Measurements from ENCODE around the gene CTNND2.

DNA sequence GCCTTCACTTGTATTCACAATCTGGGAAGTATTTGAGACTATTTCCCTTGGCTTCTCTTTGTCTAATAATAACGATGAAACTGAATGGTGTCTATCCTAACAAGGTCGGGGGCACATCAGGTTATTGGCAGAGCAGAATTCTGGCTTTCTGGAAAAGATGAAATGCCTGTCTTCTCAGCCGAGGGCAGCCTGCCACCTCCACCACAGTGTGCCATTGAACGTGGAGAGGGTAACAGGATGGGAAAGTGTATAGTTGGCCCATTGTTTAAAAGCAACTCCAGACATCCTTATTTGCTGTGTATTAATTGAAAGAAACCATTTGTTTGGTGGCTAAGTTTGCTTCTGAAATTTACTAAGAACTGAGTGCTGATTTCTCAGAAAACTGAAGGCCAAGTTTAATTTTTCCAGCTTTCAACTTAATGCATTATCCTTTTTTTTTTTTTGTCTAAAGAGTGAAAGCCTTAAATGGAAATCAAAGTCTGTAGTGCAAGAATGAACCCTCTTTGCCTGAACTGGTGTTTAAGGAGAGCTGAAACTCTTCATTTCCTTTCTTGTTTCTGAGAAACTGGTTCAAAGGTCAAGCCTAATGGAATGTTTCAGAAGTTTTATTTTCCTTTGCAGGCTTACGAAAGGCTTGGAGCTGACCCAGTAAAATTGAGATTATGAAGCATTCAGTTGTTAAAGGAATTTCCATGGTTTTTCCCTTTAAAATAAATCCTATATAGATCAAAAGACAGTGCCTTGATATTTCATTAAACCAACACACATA is 579.5 kb downstream of the CTNND2 start:
- TF ChIP-seq POLR2A (IDR thresholded peaks at IDR 0.05) (no peak), CTCF (IDR thresholded peaks at IDR 0.05 in 4 of 5, conservative IDR thresholded peaks at IDR 0.05 in 1 of 5) (no peak)
